Stomach smooth muscle (tissue), 2 donors: ENCODE results near the gene CERCAM.
A peak's percentile ranks its signal among the peaks of the same experiment; 100 is the strongest.

Experiments
- H3K27ac ChIP-seq: one replicate; pipeline ENCODE4 v1.7.0; 2013; ENCODE audit warnings: mild to moderate bottlenecking, low read length, inconsistent platforms
- H3K27me3 ChIP-seq, 2 donors: one replicate each; pipeline ENCODE4 v1.7.0; 2013; ENCODE audit warnings: low read length in 2 of 2; ENCODE audit not compliant: insufficient read depth in 2 of 2, control insufficient read depth in 1 of 2
- H3K36me3 ChIP-seq, 2 donors: one replicate each; pipeline ENCODE4 v1.7.0; 2013; ENCODE audit warnings: low read length in 2 of 2; ENCODE audit not compliant: control insufficient read depth in 2 of 2, insufficient read depth in 2 of 2
- H3K4me1 ChIP-seq: one replicate; pipeline ENCODE4 v1.7.0; 2013; ENCODE audit warnings: low read length; ENCODE audit not compliant: control insufficient read depth, insufficient read depth
- H3K4me3 ChIP-seq, 2 donors: one replicate each; pipeline ENCODE4 v1.7.0; 2013; ENCODE audit warnings: low read length in 2 of 2
- H3K9ac ChIP-seq, 2 donors: one replicate each; pipeline ENCODE4 v1.7.0; 2013; ENCODE audit warnings: low read length in 2 of 2, mild to moderate bottlenecking in 1 of 2
- H3K9me3 ChIP-seq, 2 donors: one replicate each; pipeline ENCODE4 v1.7.0; 2013; ENCODE audit warnings: low read length in 2 of 2; ENCODE audit not compliant: control insufficient read depth in 2 of 2
- donor health status: healthy.
- donor health status: Pancreatic carcinoma.

Gene CERCAM, protein sequence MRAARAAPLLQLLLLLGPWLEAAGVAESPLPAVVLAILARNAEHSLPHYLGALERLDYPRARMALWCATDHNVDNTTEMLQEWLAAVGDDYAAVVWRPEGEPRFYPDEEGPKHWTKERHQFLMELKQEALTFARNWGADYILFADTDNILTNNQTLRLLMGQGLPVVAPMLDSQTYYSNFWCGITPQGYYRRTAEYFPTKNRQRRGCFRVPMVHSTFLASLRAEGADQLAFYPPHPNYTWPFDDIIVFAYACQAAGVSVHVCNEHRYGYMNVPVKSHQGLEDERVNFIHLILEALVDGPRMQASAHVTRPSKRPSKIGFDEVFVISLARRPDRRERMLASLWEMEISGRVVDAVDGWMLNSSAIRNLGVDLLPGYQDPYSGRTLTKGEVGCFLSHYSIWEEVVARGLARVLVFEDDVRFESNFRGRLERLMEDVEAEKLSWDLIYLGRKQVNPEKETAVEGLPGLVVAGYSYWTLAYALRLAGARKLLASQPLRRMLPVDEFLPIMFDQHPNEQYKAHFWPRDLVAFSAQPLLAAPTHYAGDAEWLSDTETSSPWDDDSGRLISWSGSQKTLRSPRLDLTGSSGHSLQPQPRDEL

DNA sequence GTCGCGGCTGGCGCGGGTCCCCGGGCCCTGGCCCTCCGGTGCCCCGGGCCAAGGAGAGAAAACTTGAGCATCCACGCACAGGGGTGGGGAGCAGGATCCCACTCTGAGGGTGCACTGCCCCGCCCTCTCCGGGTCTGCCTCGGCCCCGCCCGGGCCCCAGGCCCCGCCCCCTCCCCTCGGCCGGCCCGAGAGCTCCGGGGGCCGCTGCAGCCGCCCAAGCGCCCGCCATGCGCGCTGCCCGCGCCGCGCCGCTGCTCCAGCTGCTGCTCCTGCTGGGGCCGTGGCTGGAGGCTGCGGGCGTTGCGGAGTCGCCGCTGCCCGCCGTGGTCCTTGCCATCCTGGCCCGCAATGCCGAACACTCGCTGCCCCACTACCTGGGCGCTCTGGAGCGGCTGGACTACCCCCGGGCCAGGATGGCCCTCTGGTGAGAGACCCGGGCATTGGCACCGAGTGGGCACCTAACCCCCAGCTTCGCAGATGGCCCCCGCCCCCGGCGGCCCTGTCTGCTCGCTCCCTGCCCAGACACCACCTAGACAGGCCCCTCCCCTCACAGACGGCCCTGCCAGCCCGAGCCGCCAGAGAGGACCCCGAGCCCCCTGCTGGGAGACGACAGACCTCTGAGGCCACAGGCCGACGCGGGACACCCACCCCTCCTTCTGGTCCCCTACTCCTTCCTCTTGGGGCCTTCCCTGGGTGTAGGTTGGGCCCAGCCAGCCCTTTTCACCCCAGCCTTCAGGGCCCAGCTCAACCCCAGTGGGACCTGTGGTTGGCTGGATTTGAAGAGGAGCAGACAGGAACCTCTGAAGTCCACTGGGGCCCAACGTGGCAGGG is at the start of gene CERCAM:
Gene CERCAM (plus strand): TSS at position 207 of the 831 bp plus-strand sequence. CDS start 21 bp downstream, at position 228.
- Histone ChIP-seq H3K27ac (peak within 1 kb of the TSS; percentile 31), H3K4me3 (peak within 1 kb of the TSS; percentile 80 to 83), H3K27me3 (peaks cover 3 to 4% of the 10 kb centered on the region in 2 donors), H3K4me1 (peaks cover 27% of the 10 kb centered on the region), H3K9me3 (no peaks in the 10 kb centered on the region), H3K9ac (peak within 1 kb of the TSS; percentile 68 to 72), H3K36me3 (peaks cover 3 to 5% of the 10 kb centered on the region in 2 donors)

DNA sequence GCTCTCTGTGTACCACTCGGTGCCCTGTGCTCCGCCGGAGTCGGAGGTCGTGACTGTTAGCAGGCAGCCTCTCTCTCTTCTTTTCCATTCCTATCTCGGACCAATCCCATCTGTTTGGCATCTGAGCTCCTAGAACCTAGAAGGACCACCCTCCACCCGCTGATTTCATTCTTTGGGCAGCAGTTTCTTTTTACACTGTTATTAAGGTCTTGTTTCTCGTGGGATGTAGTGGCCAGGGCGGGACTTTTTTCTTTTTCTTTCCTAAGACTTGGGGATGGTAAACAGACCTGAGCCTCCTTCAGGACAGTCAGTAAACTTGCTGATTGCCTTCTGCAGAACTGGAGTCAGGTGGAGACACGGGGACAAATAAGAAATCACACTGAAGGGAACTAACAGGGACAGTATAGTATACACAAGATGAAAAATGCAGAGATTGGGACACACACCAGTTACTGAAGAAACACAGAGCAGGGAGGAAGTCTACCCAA is 49.0 kb upstream of the CERCAM start:
- Histone ChIP-seq H3K27ac (peak overlapping the region; percentile 89), H3K9me3 (no peaks in the 10 kb centered on the region), H3K4me3 (peak overlapping the region; percentile 75 to 99), H3K9ac (peak overlapping the region; percentile 78 to 98), H3K36me3 (peaks cover 0 to 7% of the 10 kb centered on the region in 2 donors), H3K27me3 (no peaks in the 10 kb centered on the region), H3K4me1 (peaks cover 20% of the 10 kb centered on the region)

- Histone ChIP-seq H3K4me3 (peak overlapping the region; percentile 75 to 99), H3K27me3 (no peaks in the 10 kb centered on the region), H3K9me3 (no peaks in the 10 kb centered on the region), H3K36me3 (peaks cover 0 to 7% of the 10 kb centered on the region in 2 donors), H3K9ac (peak overlapping the region; percentile 78 to 98), H3K27ac (no peak overlapping the region), H3K4me1 (peaks cover 20% of the 10 kb centered on the region)
These were observed 48.4 kb upstream of the CERCAM start for GRCh38 chr9:128372188-128372641.

DNA sequence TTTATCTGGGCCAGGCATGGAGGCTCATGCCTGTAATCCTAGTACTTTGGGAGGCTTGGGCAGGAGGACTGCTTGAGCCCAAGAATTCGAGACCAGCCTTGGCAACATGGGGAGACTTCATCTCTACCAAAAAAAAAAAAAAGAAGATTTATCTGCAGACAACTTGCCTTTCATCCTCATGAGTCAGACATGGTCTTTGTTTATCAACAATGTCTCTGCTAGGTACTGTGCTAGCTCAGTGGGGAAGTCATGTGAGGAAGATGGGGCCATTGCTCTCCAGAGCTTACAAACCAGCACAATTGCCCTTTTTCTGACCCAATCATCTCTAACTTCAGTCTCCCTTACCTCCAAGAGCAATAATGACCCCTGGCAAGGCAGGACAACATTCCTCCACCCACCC is 47.9 kb upstream of the CERCAM start:
- no peaks in the 10 kb centered on the region for H3K9me3 ChIP-seq
- H3K9ac ChIP-seq, result no peak overlapping the region
- H3K36me3 ChIP-seq, result peaks cover 2 to 8% of the 10 kb centered on the region in 2 donors
- no peak overlapping the region for H3K27ac ChIP-seq
- no peak overlapping the region for H3K4me3 ChIP-seq
- H3K27me3 ChIP-seq, result no peaks in the 10 kb centered on the region
- peaks cover 20% of the 10 kb centered on the region for H3K4me1 ChIP-seq

DNA sequence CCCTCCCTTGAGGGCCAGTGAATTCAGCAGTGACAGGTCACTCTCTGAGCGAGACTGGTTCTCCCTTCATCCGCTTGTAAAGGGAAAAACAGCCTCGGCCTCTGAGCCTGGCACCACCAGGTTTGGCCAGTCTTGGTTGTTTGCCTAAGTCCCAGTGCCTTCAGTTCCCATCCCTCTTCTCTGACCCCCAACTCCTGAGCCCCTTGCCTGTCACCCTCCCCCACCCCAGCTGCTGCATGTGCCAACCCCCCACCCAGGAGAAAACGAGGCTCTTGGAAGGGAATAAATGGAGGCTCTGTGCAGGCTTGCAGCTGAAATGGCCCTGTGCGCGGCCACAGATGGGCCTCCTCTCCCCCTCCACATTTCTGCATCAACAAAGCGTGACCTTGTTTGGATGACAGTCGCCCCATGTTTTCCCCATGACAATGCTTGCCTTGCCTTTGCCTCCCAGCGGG is 46.4 kb upstream of the CERCAM start:
- Histone ChIP-seq H3K4me3 (no peak overlapping the region), H3K4me1 (peaks cover 20% of the 10 kb centered on the region), H3K27ac (no peak overlapping the region), H3K9ac (no peak overlapping the region), H3K36me3 (peaks cover 10 to 11% of the 10 kb centered on the region in 2 donors), H3K9me3 (no peaks in the 10 kb centered on the region), H3K27me3 (no peaks in the 10 kb centered on the region)

- no peak overlapping the region for H3K4me3 ChIP-seq
- no peak overlapping the region for H3K9ac ChIP-seq
- no peaks in the 10 kb centered on the region for H3K9me3 ChIP-seq
- H3K27me3 ChIP-seq, result no peaks in the 10 kb centered on the region
- no peak overlapping the region for H3K27ac ChIP-seq
- H3K4me1 ChIP-seq, result peaks cover 14% of the 10 kb centered on the region
- peaks cover 10 to 16% of the 10 kb centered on the region in 2 donors for H3K36me3 ChIP-seq
These were observed 44.8 kb upstream of the CERCAM start for GRCh38 chr9:128375865-128376264.

- H3K4me1 ChIP-seq, result peaks cover 2% of the 10 kb centered on the region
- H3K9ac ChIP-seq, result peak overlapping the region in 1 of 2 donors; percentile 9
- no peaks in the 10 kb centered on the region for H3K9me3 ChIP-seq
- H3K27me3 ChIP-seq, result no peaks in the 10 kb centered on the region
- no peak overlapping the region for H3K27ac ChIP-seq
- peaks cover 26 to 36% of the 10 kb centered on the region in 2 donors for H3K36me3 ChIP-seq
- H3K4me3 ChIP-seq, result no peak overlapping the region
These were observed 38.4 kb upstream of the CERCAM start for GRCh38 chr9:128382261-128382660.

DNA sequence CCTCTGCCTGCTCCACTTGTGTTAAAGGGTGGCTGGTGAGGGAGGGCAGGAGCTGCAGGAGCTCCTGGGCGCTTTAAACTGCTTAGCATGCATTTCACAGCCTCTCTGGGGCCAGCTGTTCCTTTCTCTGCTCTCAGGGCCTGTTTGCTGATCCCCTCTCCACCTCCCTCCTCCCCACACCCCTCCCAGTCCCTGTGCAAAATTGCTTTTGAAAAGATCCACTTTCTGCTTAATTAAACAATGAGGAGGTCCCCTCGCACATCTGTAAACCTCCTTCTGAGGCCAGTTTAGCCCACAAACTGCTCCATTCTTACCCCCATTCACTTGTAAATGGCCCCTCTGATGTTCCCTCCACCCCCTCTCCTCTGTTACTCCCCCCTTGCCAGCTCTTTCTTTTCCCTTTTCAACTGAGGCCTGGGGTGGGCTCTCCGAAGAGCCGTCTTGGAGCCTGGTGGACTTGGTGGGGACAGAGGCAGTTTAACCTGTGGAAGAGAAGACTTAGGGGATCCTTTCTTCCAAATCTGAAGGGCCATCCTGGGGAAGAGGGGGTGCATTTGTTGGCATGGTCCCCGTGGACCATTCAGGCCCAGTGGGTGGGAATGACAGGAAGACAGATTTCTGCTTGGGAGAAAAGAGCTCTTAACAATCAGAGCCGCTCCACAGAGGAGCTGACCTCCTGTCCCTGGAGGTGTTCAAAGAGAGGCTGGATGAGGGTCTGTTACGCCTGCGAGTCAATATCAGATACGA is 37.5 kb upstream of the CERCAM start:
- no peaks in the 10 kb centered on the region for H3K9me3 ChIP-seq
- no peak overlapping the region for H3K9ac ChIP-seq
- no peak overlapping the region for H3K27ac ChIP-seq
- peaks cover 2% of the 10 kb centered on the region for H3K4me1 ChIP-seq
- no peak overlapping the region for H3K4me3 ChIP-seq
- peaks cover 30 to 41% of the 10 kb centered on the region in 2 donors for H3K36me3 ChIP-seq
- H3K27me3 ChIP-seq, result no peaks in the 10 kb centered on the region

- no peak overlapping the region for H3K9ac ChIP-seq
These were observed 36.9 kb upstream of the CERCAM start for GRCh38 chr9:128383791-128384190.

More at GRCh38 chr9:128383791-128384190, 36.9 kb upstream of the CERCAM start:
- H3K27ac ChIP-seq, result no peak overlapping the region
- H3K27me3 ChIP-seq, result no peaks in the 10 kb centered on the region
- H3K4me1 ChIP-seq, result peaks cover 2% of the 10 kb centered on the region
- H3K36me3 ChIP-seq, result peaks cover 33 to 47% of the 10 kb centered on the region in 2 donors
- H3K4me3 ChIP-seq, result no peak overlapping the region
- no peaks in the 10 kb centered on the region for H3K9me3 ChIP-seq
